ENCODE results near the gene TMEM37.
A peak's percentile ranks its signal among the peaks of the same experiment; 100 is the strongest.

TMEM37 gene

DNA sequence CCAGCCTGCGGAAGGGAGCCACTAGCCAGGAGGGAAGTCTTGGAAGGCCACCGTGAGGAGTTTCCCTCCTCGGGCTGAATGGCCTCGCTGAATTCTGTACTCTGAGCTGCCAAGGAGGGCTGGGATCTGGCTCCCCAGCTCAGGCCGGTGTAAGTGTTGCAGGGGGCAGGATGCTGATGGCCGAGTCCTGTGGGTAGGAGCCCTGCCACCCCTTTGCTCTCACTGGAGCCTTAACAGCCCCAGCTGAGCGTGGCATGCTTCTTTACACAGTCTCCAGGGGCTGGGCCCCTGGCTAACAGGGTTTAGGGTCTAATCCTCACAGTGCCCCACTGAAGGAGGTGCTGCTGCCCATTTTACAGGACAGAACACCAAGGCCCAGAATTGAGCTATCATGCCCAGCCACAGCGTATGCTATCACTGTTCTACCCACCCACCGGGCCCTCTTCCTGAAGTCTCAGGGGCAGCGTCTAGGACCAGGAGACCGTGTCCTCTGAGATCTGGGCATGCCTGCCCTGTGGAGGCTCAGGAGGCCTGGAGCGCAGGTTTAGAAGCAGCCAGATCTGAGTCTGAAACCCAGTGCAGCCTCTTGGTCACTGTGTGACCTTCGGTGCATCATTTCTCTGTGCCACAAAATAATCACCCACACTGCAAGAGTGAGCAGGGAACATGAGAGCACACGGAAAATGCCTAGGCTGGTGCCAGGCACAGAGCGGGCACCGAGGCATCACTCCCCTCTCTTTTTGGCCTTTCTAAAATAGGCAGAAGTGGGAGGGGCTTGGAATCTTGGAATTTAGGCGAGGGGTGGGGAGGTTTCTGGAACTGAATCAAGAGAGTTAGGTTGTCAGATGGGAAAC is 42.9 kb downstream of the TMEM37 start:
- ATAC-seq (peak; percentile 19), DNase-seq (ENCODE audit: low spot score in 2 of 2) (no peak)
- no peaks in the 10 kb centered on the region for H3K36me3 Mint-ChIP-seq
- H3K9me3 Mint-ChIP-seq = no peaks in the 10 kb centered on the region
- H3K4me1 Mint-ChIP-seq = peaks cover 5% of the 10 kb centered on the region
- no peak overlapping the region for H3K27ac Mint-ChIP-seq
- no peak overlapping the region for H3K4me3 Mint-ChIP-seq

DNA sequence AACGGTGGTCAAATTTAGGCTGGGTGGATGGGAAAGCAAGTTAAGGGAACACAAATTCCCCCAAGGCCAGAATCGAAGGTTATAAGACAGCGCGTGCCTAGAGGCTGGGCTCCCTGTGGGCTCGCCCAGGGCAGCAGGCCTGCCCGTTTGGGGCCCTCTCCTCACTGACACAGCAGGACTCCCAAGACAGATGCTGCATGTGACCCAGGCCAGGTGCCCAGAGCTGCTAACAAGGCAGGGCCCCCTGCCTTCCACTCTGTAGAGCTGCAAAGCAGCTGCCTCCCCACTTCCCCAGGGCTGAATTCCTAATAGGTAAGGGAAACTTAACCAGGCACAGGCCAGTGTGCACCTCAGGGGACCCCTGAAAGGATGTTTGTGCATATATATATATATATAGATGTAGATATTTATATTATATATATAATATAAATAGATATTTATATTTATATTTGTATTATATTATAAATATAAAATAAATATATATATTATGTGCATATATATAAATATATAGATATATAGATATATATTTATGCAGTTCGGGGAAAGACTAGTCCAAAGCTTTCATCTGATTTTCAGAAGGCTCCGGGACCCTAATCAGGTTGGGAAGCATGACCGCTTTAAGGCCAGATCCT is 43.7 kb downstream of the TMEM37 start:
- DNase-seq (ENCODE audit: low spot score in 2 of 2) (no peak), ATAC-seq (no peak)
- Mint-ChIP-seq H3K27ac (no peak overlapping the region), H3K4me1 (peaks cover 5% of the 10 kb centered on the region), H3K4me3 (no peak overlapping the region), H3K36me3 (no peaks in the 10 kb centered on the region), H3K9me3 (no peaks in the 10 kb centered on the region)

DNA sequence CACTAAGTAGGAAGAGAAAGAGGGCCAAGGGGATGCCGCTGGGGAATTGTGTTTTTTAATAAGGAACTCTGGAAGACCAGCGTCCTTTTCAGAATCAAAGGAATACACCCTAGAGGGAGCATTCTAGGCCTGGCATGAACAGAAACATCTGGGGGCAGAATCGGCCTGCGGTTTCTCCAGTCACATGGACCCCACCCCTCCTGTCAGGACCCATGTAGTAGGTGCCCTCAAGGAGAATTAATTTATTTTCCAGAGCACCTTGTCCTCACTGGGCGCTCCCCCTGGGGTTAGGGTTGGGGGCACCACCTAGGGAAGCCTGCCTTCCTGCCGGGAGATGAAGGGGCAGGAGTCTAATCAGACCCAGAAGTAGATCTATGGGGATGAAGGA is 44.2 kb downstream of the TMEM37 start:
- Mint-ChIP-seq H3K4me3 (no peak overlapping the region), H3K4me1 (peaks cover 5% of the 10 kb centered on the region), H3K27ac (no peak overlapping the region), H3K36me3 (no peaks in the 10 kb centered on the region), H3K9me3 (no peaks in the 10 kb centered on the region)
- ATAC-seq = no peak
- DNase-seq (ENCODE audit: low spot score in 2 of 2) = no peak

DNA sequence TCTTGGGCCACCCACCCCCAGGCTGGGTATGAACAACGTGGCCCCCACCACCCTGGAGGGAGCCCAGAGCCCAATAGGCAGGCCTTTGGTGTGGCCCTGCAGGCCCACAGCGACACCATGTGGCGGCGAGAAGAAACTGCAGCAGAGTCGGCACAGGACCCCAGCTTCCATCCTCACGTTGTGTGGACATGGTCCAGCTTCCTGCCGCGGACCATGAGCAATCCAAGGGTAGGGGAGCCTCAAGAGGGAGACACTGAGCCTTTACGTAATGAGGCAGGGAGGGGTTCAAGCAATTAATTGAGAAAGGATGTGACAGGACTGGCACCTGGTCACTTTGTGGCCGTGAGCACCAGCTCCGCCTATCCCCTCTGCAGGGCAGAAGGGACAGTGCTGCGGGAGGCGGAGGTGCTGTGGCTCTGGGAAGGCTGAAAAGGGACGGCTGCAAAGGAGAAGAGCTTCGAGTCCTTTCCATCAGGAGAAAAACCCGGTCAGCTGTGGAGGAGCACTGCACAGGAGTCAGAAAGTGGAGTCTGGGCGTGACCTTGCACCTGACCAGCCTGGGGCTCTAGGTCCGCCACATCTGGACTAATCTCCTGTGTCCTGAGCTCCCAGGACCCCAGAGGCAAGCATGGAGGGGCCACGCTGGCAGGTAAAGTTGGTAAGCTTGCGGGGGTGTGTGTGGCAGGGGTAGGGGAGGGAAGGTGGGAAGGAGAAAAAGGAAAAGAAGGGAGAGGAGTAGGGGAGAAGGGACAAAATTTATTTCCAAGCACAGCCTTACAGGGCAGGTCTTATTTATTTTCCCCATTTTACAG is 44.9 kb downstream of the TMEM37 start:
- ATAC-seq = peak; percentile 50
- Mint-ChIP-seq H3K4me3 (no peak overlapping the region), H3K27ac (no peak overlapping the region), H3K36me3 (no peaks in the 10 kb centered on the region), H3K4me1 (peaks cover 5% of the 10 kb centered on the region), H3K9me3 (no peaks in the 10 kb centered on the region)
- peak; percentile 16 to 69 for DNase-seq (ENCODE audit: low spot score in 2 of 2)

DNA sequence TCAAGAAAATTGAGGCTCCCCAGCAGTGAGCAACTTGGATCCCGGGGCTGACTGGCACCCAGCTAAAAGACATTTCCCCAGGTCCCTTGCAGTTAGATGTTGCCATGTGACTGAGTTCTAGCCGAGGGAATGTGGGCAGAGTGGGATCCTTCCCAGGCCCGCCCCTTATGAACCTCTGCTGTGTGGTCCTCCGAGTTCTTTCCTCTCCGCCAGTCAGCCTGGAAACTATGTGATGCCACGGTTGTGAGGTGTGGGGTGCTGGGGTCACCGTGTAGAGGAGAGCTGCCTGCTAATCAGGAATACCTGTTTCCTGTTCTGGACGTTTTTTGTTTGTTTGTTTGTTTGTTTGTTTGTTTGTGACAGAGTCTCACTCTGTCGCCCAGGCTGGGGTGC is 45.5 kb downstream of the TMEM37 start:
- no peaks in the 10 kb centered on the region for H3K36me3 Mint-ChIP-seq
- no peak for DNase-seq (ENCODE audit: low spot score in 2 of 2)
- no peaks in the 10 kb centered on the region for H3K9me3 Mint-ChIP-seq
- no peak for ATAC-seq
- peaks cover 5% of the 10 kb centered on the region for H3K4me1 Mint-ChIP-seq
- no peak overlapping the region for H3K4me3 Mint-ChIP-seq
- H3K27ac Mint-ChIP-seq = no peak overlapping the region

DNA sequence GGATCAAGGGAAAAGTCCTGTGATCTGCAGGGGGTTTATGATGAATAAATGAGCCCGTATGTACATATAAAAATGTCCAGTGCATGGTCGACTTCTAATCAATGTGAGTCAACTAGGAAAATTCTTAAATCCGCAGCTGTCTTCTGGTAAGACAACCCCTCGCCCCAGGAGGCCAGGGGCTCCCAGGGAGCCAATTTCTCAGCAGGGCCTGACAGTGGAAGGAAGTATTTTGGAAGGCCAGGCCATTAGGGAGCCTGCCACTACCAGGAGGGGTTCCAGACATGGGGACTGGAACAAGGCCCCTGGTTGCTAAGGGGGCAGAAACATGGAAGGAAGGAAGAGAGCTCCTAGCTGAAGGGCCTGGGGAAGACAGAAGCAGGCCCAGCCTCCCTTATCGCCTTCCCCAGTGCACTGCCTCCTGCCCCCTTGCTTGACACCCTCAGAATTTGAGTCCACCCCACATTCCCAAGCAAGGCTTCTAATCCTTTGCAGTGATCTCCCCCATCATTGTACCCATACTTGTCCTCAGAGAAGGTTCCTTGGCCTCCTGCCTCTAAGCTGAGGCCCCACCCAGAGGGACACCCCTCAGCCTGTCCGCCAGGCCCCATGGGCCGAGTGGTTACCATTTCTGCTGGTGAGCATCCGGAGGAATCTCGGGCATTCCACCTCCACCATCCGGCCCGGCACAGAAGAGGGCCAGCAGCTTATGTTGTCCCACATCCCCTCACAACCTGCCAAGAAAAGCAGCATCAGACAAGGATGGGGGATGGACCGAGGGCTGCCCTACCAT is 46.7 kb downstream of the TMEM37 start:
- Mint-ChIP-seq H3K4me3 (no peak overlapping the region), H3K4me1 (peaks cover 5% of the 10 kb centered on the region), H3K27ac (no peak overlapping the region), H3K9me3 (no peaks in the 10 kb centered on the region), H3K36me3 (no peaks in the 10 kb centered on the region)
- DNase-seq (ENCODE audit: low spot score in 2 of 2) (no peak), ATAC-seq (no peak)

DNA sequence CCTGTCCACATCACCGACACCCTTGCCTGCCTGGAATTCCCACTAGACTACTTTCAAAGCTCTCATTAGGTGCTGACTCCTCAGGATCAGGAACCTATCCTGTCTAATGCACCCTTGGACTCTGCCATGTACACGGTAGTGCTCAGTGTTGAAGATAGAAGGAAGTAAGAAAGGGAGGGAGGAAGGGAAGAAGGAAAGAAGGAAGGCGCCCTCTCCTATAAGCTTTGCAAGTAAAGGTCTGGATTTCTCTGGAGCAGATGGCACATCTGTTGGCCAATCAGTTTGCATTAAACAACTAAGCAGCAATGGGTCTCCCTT is 47.3 kb downstream of the TMEM37 start:
- ATAC-seq (no peak), DNase-seq (ENCODE audit: low spot score in 2 of 2) (no peak)
- Mint-ChIP-seq H3K9me3 (no peaks in the 10 kb centered on the region), H3K4me3 (no peak overlapping the region), H3K36me3 (no peaks in the 10 kb centered on the region), H3K4me1 (peaks cover 5% of the 10 kb centered on the region), H3K27ac (no peak overlapping the region)

DNA sequence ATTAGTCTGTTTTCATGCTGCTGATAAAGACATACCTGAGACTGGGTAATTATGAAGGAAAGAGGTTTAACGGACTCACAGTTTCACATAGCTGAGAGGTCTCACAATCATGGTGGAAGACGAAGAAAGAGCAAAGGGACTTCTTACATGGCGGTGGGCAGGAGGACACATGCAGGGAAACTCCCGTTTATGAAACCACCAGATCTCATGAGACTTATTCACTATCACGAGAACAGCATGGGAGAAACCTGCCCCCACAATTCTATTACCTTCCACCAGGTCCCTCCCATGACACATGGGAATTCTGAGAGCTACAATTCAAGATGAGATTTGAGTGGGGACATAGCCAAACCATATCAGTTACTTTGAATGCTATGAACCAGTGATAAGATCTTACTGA is 48.5 kb downstream of the TMEM37 start:
- DNase-seq (ENCODE audit: low spot score in 2 of 2) (no peak), ATAC-seq (no peak)
- Mint-ChIP-seq H3K36me3 (no peaks in the 10 kb centered on the region), H3K27ac (no peak overlapping the region), H3K4me1 (peaks cover 5% of the 10 kb centered on the region), H3K9me3 (no peaks in the 10 kb centered on the region), H3K4me3 (no peak overlapping the region)

DNA sequence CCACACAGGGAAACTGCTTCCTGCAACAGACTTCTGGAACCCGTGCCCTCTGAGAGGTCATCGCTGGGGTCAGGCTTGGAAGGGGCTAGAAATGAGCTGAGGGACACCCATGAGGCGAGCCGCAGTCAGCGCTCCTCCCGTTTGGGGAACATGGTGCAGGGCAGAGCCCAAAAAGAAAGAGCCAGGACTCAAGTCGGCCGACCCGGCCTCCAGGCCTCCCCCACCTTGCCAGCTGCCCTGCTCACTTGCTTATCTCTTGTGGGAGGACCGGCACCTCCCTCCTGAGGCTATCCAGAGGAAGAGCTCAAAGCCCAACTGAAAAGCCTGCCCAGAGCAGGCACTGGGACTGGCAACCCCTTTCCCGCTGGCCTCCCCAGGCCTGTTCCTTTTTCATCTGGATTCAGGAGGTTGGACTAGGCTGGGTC is 49.1 kb downstream of the TMEM37 start:
- H3K4me1 Mint-ChIP-seq = peaks cover 5% of the 10 kb centered on the region
- H3K9me3 Mint-ChIP-seq = no peaks in the 10 kb centered on the region
- DNase-seq (ENCODE audit: low spot score in 2 of 2) = no peak
- no peak overlapping the region for H3K4me3 Mint-ChIP-seq
- no peak for ATAC-seq
- no peaks in the 10 kb centered on the region for H3K36me3 Mint-ChIP-seq
- H3K27ac Mint-ChIP-seq = no peak overlapping the region

DNA sequence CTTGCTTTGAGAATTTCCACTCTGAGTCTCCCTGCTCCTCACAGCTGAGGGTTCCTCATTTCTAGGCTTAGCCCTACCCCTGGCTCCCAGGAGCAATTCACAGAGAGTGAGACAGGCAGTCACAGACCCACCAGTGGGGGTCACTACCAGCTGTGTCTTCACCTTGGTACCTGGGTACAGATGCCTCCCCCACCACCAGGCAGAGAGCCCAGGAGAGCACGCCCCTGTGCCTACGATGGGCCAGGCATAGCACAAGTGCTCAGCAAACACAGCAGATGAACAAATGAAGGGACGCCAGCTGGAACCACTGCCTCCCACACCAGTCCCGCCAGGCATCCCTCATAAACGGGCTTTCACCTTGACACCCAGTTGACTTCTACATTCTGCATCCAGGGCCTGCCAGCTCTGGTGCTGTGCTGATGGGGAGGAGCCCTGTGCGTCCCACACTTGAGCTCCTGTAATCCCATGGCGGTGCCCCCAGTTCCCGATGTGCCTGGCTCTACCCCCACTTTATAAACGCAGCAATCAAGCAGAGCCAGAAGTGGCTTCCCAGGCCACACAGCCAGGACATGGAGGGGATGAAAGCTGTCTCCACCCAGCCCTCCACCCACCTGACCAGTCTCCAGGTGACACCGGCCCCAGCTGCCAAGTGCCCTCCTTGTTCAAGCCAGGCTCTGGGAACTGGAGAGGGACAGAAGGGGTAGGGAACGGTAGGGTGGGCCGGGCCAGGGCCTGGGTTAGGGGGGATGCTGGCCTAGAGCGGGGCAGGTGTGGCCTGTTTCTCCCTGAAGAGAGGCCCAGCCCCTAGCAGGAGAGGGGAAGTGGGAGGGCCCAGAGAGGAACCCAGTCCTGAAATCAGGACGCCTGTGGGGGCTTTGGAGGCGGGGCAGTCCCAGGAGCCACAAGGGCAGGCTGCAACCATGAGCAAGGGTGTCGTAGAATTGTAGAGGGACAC is 50.1 kb downstream of the TMEM37 start:
- H3K4me3 Mint-ChIP-seq = no peak overlapping the region
- no peak for ATAC-seq
- no peak overlapping the region for H3K27ac Mint-ChIP-seq
- no peaks in the 10 kb centered on the region for H3K36me3 Mint-ChIP-seq
- no peaks in the 10 kb centered on the region for H3K4me1 Mint-ChIP-seq
- H3K9me3 Mint-ChIP-seq = no peaks in the 10 kb centered on the region
- no peak for DNase-seq (ENCODE audit: low spot score in 2 of 2)

DNA sequence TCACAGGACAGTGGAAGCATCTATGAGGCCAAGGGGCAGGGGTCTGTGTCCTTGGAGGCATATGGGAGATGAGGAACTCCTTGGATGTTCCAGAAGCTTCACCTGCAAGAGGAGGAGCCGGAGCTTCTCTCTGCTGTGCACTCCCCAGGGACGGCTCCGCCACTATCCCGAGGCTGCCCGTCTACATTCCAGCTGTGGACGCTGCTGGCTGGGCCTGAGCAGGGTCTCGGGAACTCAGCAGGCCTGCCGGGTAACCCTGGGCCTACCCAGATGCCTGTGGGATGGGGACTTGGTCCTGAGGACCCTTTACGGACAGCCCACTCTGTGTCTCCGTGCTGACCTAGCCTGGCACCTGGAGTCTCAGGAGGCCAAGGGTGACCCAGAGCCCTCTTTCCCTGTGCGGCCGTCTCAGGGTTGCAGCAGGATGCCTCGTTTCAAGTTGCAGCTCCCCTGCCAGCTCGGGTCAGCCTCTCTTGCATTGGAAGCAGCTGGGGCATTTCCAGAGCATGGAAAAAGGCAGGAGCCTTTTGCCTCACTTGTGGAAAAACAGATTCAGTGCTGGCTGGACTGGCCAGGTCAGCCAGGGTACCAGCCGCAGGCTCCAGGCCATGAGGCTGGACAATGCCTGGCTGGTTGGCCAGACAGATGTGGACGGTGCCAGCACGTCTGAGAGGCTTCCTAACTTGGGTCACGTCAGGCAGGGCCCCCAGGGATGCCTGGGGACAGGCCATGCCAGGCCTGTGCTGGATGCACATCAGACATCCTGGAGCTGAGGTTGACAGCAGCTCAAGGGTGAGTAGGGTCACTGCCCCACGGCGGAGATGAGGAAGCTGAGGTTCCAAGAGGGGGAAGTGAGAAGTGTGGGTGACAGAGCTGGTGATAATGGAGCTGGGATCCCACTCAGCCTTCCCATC is 51.1 kb downstream of the TMEM37 start:
- no peak overlapping the region for H3K4me3 Mint-ChIP-seq
- H3K36me3 Mint-ChIP-seq = no peaks in the 10 kb centered on the region

DNA sequence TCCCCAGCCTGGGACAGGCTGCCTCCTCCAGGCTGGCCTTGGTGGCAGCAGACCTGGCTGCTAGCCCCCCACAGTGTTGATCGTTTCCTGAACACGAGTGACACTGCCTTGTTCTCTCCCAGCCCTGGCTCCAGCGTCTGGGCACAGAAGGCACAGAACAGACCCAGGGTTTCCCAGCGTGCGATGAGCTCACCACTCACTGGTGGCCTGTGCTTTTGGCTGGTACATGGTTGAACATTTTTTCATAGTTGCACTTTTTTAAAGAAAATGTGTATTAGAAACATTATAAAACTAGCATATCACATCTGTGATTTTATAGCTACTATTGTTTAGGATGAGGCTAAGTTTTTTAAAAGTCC is 51.7 kb downstream of the TMEM37 start:
- H3K4me3 Mint-ChIP-seq = no peak overlapping the region
- H3K9me3 Mint-ChIP-seq = no peaks in the 10 kb centered on the region
- H3K27ac Mint-ChIP-seq = no peak overlapping the region
- no peak for ATAC-seq
- no peaks in the 10 kb centered on the region for H3K4me1 Mint-ChIP-seq
- H3K36me3 Mint-ChIP-seq = no peaks in the 10 kb centered on the region
- no peak for DNase-seq (ENCODE audit: low spot score in 2 of 2)

More for the DNA sequence above, 51.1 kb downstream of the TMEM37 start:
- no peaks in the 10 kb centered on the region for H3K9me3 Mint-ChIP-seq
- H3K4me1 Mint-ChIP-seq = no peaks in the 10 kb centered on the region
- no peak overlapping the region for H3K27ac Mint-ChIP-seq
- ATAC-seq (no peak), DNase-seq (ENCODE audit: low spot score in 2 of 2) (no peak)

DNA sequence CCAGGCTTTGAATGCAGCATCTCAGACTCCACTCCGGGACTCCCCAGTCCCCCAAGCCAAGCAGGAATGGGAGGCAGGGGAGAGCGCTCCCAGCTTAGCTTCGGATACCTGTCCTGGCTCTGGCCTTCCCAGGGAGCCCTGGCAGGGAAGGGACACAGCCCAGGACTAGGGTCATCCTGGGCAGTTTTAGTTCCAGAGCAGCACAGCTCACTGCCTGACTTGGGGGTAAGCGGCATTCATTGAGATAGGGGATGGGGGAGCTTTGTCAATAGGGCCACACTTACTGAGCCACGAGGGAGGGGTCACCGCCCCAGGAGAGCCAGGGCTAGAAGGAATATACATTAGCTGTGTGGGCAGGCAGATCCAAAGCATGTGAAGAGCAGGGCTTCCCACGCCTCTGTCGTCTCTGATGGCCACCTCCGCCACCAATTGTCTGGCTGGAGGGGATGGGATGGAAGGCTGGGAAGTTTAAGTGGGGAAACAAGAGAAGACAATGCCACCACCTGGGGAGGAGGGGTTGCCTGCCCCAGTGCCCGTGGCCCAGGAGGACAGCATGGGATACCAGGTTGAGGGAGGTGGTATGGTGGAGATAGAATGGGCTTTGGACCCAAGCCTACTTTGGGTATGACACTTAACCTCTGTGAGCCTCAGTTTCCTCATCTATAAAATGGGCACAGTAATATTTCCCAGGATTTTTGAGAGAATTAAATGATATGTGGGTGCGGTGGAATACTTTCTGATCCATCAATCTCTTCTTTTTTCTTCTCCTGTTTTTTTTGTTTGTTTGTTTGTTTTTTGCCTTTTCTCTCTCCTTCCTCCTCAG is 52.5 kb downstream of the TMEM37 start:
- peak in 1 of 2 donors; percentile 30 for DNase-seq (ENCODE audit: low spot score in 2 of 2)
- Mint-ChIP-seq H3K27ac (no peak overlapping the region), H3K4me1 (no peaks in the 10 kb centered on the region), H3K9me3 (no peaks in the 10 kb centered on the region), H3K36me3 (no peaks in the 10 kb centered on the region), H3K4me3 (no peak overlapping the region)
- ATAC-seq = no peak
